Heart left ventricle (tissue), 16 donors: ENCODE results near the gene CERT1. TPM values are rescaled to one million over a fixed set of nuclear protein-coding genes. Genes with fewer than 3 reads are reported as not detected.
A peak's percentile ranks its signal among the peaks of the same experiment; 100 is the strongest.
"Not testable (repeated sequence)": the region's sequence is repeated elsewhere in the genome, so short reads cannot be mapped to it uniquely, and the experiment has no call there.

Source experiments
- ATAC-seq, 4 donors: fragments of 200-7000 bp; cut with Tn5 transposase; one replicate each; pipeline ENCODE4 v1.9.1; 2020 to 2022; ENCODE audit warnings: moderate library complexity in 4 of 4, mild to moderate bottlenecking in 3 of 4, moderate number of reproducible peaks in 1 of 4
- DNase-seq, 5 donors: peaks; one replicate each; pipeline ENCODE4 v3.0.0-alpha.2; 2020
- H3K27ac ChIP-seq, 12 donors: fragments of 200-600 bp; sonication (generic) in 4 of 12; one replicate each; pipeline versions ENCODE4 v1.5.0 to v1.8.0; 2016 to 2022; ENCODE audit warnings: mild to moderate bottlenecking in 2 of 12
- H3K27me3 ChIP-seq, 9 donors: fragments of 200-600 bp; sonication (generic) in 2 of 9; one replicate each; pipeline versions ENCODE4 v1.5.1 to v1.8.0; 2016 to 2022; ENCODE audit warnings: mild to moderate bottlenecking in 3 of 9
- H3K36me3 ChIP-seq, 9 donors: fragments of 200-600 bp; sonication (generic) in 2 of 9; one replicate each; pipeline versions ENCODE4 v1.5.0 to v1.8.0; 2018 to 2022; ENCODE audit warnings: mild to moderate bottlenecking in 2 of 9
- H3K4me1 ChIP-seq, 12 donors: fragments of 200-600 bp; sonication (generic) in 4 of 12; one replicate each; pipeline versions ENCODE4 v1.5.0 to v1.8.0; 2016 to 2022; ENCODE audit warnings: mild to moderate bottlenecking in 3 of 12
- H3K4me3 ChIP-seq, 12 donors: fragments of 200-600 bp; sonication (generic) in 4 of 12; one replicate each; pipeline versions ENCODE4 v1.5.0 to v1.8.0; 2017 to 2022; ENCODE audit warnings: mild to moderate bottlenecking in 9 of 12, moderate library complexity in 4 of 12
- H3K9me3 ChIP-seq, 12 donors: fragments of 200-600 bp; sonication (generic) in 4 of 12; one replicate each; pipeline versions ENCODE4 v1.5.0 to v1.8.0; 2016 to 2022; ENCODE audit warnings: mild to moderate bottlenecking in 1 of 12
- CTCF ChIP-seq, 12 donors: fragments of 200-600 bp; sonication (generic) in 4 of 12; IDR thresholded peaks; one replicate each; pipeline versions ENCODE4 v1.5.0 to v1.8.0; 2018 to 2022; ENCODE audit warnings: antibody characterized with exemption in 12 of 12, mild to moderate bottlenecking in 5 of 12
- POLR2A ChIP-seq, 2 donors: fragments of 450-650 bp; IDR thresholded peaks; one replicate each; pipeline ENCODE4 v1.6.1; 2017; ENCODE audit warnings: antibody characterized with exemption in 2 of 2, mild to moderate bottlenecking in 2 of 2, moderate library complexity in 2 of 2
- WGBS, 4 donors: extraction: QIAGEN DNeasy Blood & Tissue Kit in 2 of 4; methylation state at CpG; one replicate each; pipeline versions ENCODE4 v1.1.5 to v1.1.7; 2013 to 2018; 5-methylcytosine and 5-hydroxymethylcytosine counted together
- intact Hi-C, 10 donors: fragments of 100-400 bp; cut with DNase I; formaldehyde crosslinking; loops; one replicate each; pipeline versions ENCODE4 v1.11.1 to v1.14.2; 2022
- long read RNA-seq, 3 donors: library from polyadenylated mRNA; unstranded; transcript quantifications; one replicate each; pipeline ENCODE4 v2.0.0, GENCODE V29; 2020 to 2021
- polyA plus RNA-seq, 2 donors: library from polyadenylated mRNA; stranded (reverse); fragments of 200-250 nt; gene quantifications; one replicate each; pipeline ENCODE4 v1.2.3, GENCODE V29; 2013
- total RNA-seq, 9 donors: library from RNA; depleted of rRNA in 2 of 9; stranded (reverse); fragments of >200 nt in 2 of 9; fragmentation: NEBNext Ultra II Directional in 3 of 9; extraction: Animal tissue kit (Norgen Biotek cat#: 25700) in 3 of 9; gene quantifications; one replicate each; pipeline versions ENCODE4 v1.1.0 to v1.2.4, GENCODE V29; 2016 to 2023
- donor health status: ischemic (EF 13 %, LVEDD 7.1; RV severe dilation, severe dysfunction).
- donor health status: healthy with polysubstance abuse.
- donor health status: DM: no; HTN: yes; CAD: no.
- donor health status: DM: no; HTN: no; CAD: no.
- donor health status: ischemic (EF 25% LVEDD 6.9; RV normal size, moderate dysfunction).
- donor health status: ischemic (EF 25% LVEDD 5.7; RV mildly dilated, moderate dysfunction).
- donor health status: healthy.
- donor health status: DM: yes; HTN: yes; CAD: no.
- donor health status: ischemic (EF 35%, LVEDD 5.7; RV mildly dilated, moderate dysfunction).
- donor health status: nonischemic (EF 11% LVEDD 7.7; RV severe dilation, severe dysfunction).
- donor health status: DM: yes; HTN: yes; CAD: no.
- donor health status: PGD.
- donor health status: ischemic (EF 29% LVEDD 5.4; RV normal size, mild dysfunction).
- donor health status: nonischemic (EF 23%, LVEDD 6.1; RV moderate dilation, normal function).

Gene CERT1
- total RNA-seq (10 to 100 TPM; 16.5 to 57.6 (median 36.2) TPM), polyA plus RNA-seq (10 to 100 TPM in 1 of 2 donors, 1 to 10 TPM in 1; 6.7 to 26.5 TPM)
- long read RNA-seq, donor 1, transcript COL4A3BP-204 (18 exons, 2,830 nt), result major isoform, 13 of 24 reads
- long read RNA-seq, donor 1, partial matches to known transcripts, result 5 of 24 reads
- long read RNA-seq, donor 1, other reads (novel, unspliced or antisense), result 3 of 24 reads
- long read RNA-seq, donor 2, full-length matches to known transcripts, result 45 of 68 reads
- long read RNA-seq, donor 2, partial matches to known transcripts, result 20 of 68 reads
- long read RNA-seq, donor 2, other reads (novel, unspliced or antisense), result 3 of 68 reads
- long read RNA-seq, donor 3, full-length matches to known transcripts, result 28 of 40 reads
- long read RNA-seq, donor 3, partial matches to known transcripts, result 3 of 40 reads
- long read RNA-seq, donor 3, other reads (novel, unspliced or antisense), result 9 of 40 reads

- H3K36me3 ChIP-seq, result no peaks in the 10 kb centered on the region
- ATAC-seq (peak; percentile 98 to 99 (median 99)), DNase-seq (peak; percentile 98 to 99 (median 99))
- peak within 1 kb of the TSS; percentile 76 to 94 (median 92) for H3K27ac ChIP-seq
- intact Hi-C loops, result loop anchor here in 8 of 10 donors (2.0 to 10.0 kb wide), 7 partner anchors 53 to 173 kb away; no protein-coding TSS in a partner anchor
- WGBS, 4 donors, result 1 to 2% (median 1%) methylated on average over 50 to 71 of the region's 71 CpGs
- H3K27me3 ChIP-seq, result no peaks in the 10 kb centered on the region
- H3K4me3 ChIP-seq, result peak within 1 kb of the TSS; percentile 71 to 97 (median 84)
- H3K9me3 ChIP-seq, result no peaks in the 10 kb centered on the region
- TF ChIP-seq CTCF (IDR thresholded peaks at IDR 0.05), result no peak
- TF ChIP-seq POLR2A (IDR thresholded peaks at IDR 0.05), result peak in 1 of 2 donors; percentile 87
- peaks cover 4 to 59% (median 38%) of the 10 kb centered on the region in 12 donors for H3K4me1 ChIP-seq
Measured at GRCh38 chr5:75511435-75512382, at the start of gene CERT1, which contains the start of gene POLK. CERT1 (minus strand) TSS chr5:75511629; CDS start chr5:75511207, 422 bp downstream. POLK (plus strand) TSS chr5:75511891.

GRCh38 chr5:75560655-75561054, 49.2 kb upstream of the CERT1 start:
- 91 to 100% (median 99%) methylated on average over 1 of the region's 1 CpG for WGBS, 4 donors
- peaks cover 0 to 14% (median 2%) of the 10 kb centered on the region in 9 donors for H3K36me3 ChIP-seq
- not testable (repeated sequence) for H3K27ac ChIP-seq, H3K27me3 ChIP-seq, DNase-seq, ATAC-seq, H3K4me3 ChIP-seq
- peaks cover 0 to 41% (median 7%) of the 10 kb centered on the region in 12 donors for H3K9me3 ChIP-seq
- intact Hi-C loops, result loop anchor here in 2 of 10 donors (10.0 kb wide), 1 partner anchor 46 kb away; the partner anchor contains the start of genes CERT1 (in 2 of the 2) and POLK (in 2 of the 2)
- peaks cover 0 to 31% (median 3%) of the 10 kb centered on the region in 12 donors for H3K4me1 ChIP-seq

- Histone ChIP-seq H3K4me1 (peaks cover 0 to 25% (median 3%) of the 10 kb centered on the region in 12 donors), H3K9me3 (peaks cover 0 to 32% (median 7%) of the 10 kb centered on the region in 12 donors), H3K27ac (peak overlapping the region in 9 of 12 donors; percentile 40 to 82 (median 55)), H3K4me3 (no peak overlapping the region), H3K27me3 (no peaks in the 10 kb centered on the region), H3K36me3 (peaks cover 0 to 26% (median 4%) of the 10 kb centered on the region in 9 donors)
- 45 to 54% (median 53%) methylated on average over 4 of the region's 4 CpGs for WGBS, 4 donors
- TF ChIP-seq POLR2A (IDR thresholded peaks at IDR 0.05), result no peak
- TF ChIP-seq CTCF (IDR thresholded peaks at IDR 0.05), result no peak
- ATAC-seq (peak; percentile 10 to 68 (median 52)), DNase-seq (no peak)
- intact Hi-C loops, result no loop called here
Measured at GRCh38 chr5:75558981-75559632, 47.7 kb upstream of the CERT1 start.

- Histone ChIP-seq H3K27me3 (no peaks in the 10 kb centered on the region), H3K36me3 (peaks cover 0 to 35% (median 9%) of the 10 kb centered on the region in 9 donors), H3K9me3 (peaks cover 0 to 23% (median 1%) of the 10 kb centered on the region in 12 donors), H3K4me3 (no peak overlapping the region), H3K4me1 (peaks cover 0 to 25% (median 3%) of the 10 kb centered on the region in 12 donors), H3K27ac (peak overlapping the region in 5 of 12 donors; percentile 33 to 82 (median 53))
- no peak for TF ChIP-seq CTCF (IDR thresholded peaks at IDR 0.05)
- no peak for TF ChIP-seq POLR2A (IDR thresholded peaks at IDR 0.05)
- WGBS, 4 donors, result 94 to 97% (median 95%) methylated on average over 1 of the region's 1 CpG
- no peak for DNase-seq
- intact Hi-C loops, result no loop called here
- no peak for ATAC-seq
Measured at GRCh38 chr5:75558221-75558620, 46.8 kb upstream of the CERT1 start.
